GM12892 (cell line): ENCODE measurements around the gene KRTAP12-3.

Experiments used
- DNase-seq: peaks from one replicate; pipeline ENCODE4 v3.0.0; 2011; ENCODE audit not compliant: insufficient read length
- FAIRE-seq: peaks from 2 replicates; lab custom pipeline; 2011; peaks lifted over from hg19 to GRCh38; lab: Jason Lieb, UNC
- POLR2A ChIP-seq: IDR thresholded peaks from 2 replicates; pipeline ENCODE4 v1.6.1; 2011; ENCODE audit warnings: low read depth, low read length, control low read depth
- POLR2AphosphoS5 ChIP-seq: IDR thresholded peaks from 2 replicates; pipeline ENCODE4 v1.6.1; 2011; ENCODE audit warnings: low read depth, low read length, control low read depth
- TAF1 ChIP-seq: IDR thresholded peaks from 2 replicates; pipeline ENCODE4 v1.6.1; 2011; ENCODE audit warnings: low read depth, mild to moderate bottlenecking, control low read depth, low read length, borderline replicate concordance

The KRTAP12-3 gene

GRCh38 chr21:44706026-44706705 lies 48.4 kb downstream of the KRTAP12-3 start:
- TF ChIP-seq POLR2A (no peak), TAF1 (no peak), POLR2AphosphoS5 (no peak)
- DNase-seq (no peak), FAIRE-seq (no peak)

GRCh38 chr21:44706706-44707581 lies 49.2 kb downstream of the KRTAP12-3 start:
- DNase-seq (no peak), FAIRE-seq (no peak)
- TF ChIP-seq POLR2A (no peak), POLR2AphosphoS5 (no peak), TAF1 (no peak)
